ENCODE data around the gene SUV39H2.
"Not testable (repeated sequence)": the region's sequence is repeated elsewhere in the genome, so short reads cannot be mapped to it uniquely, and the experiment has no call there.

Gene SUV39H2

GRCh38 chr10:14904864-14905263, 26.2 kb downstream of the SUV39H2 start:
- H2AFZ ChIP-seq (ENCODE audit: low read length) = no peak overlapping the region
- no peaks in the 10 kb centered on the region for H3K9me2 ChIP-seq (replicated peaks; ENCODE audit: low read depth, low read length)
- TF ChIP-seq EZH2phosphoT487 (IDR thresholded peaks at IDR 0.05; ENCODE audit: borderline replicate concordance) (no peak), CTCF (conservative IDR thresholded peaks at IDR 0.05; ENCODE audit: low read length) (no peak)
- 0 out of 2 replicates have a peak, but pooled peaks cover 8% of the 10 kb centered on the region for H3K79me2 ChIP-seq (ENCODE audit: insufficient read depth, low read length)
- no peaks in the 10 kb centered on the region for H3K9me3 ChIP-seq (ENCODE audit: insufficient read depth, low read depth, low read length)
- H3K36me3 ChIP-seq (ENCODE audit: insufficient read depth, low read length) = peaks cover 94% of the 10 kb centered on the region
- peaks cover 9% of the 10 kb centered on the region for H4K20me1 ChIP-seq (ENCODE audit: insufficient read depth, low read length, poor library complexity, severe bottlenecking)
- H3K4me1 ChIP-seq (ENCODE audit: insufficient read depth, low read length, poor library complexity, severe bottlenecking) = no peaks in the 10 kb centered on the region
- H3K27me3 ChIP-seq (ENCODE audit: insufficient read depth, low read length, poor library complexity, severe bottlenecking) = no peaks in the 10 kb centered on the region
- no peak overlapping the region for H3K4me3 ChIP-seq (ENCODE audit: low read length, poor library complexity, severe bottlenecking)
- H3K9ac ChIP-seq (ENCODE audit: low read depth, low read length, poor library complexity, severe bottlenecking) = no peak overlapping the region
- H3F3A ChIP-seq (ENCODE audit: low read depth) = no peaks in the 10 kb centered on the region
- no peak overlapping the region for H3K4me2 ChIP-seq (ENCODE audit: low read depth, low read length, poor library complexity, severe bottlenecking)

GRCh38 chr10:14905890-14906289, 27.2 kb downstream of the SUV39H2 start:
- no peak overlapping the region for H2AFZ ChIP-seq (ENCODE audit: low read length)
- peaks cover 94% of the 10 kb centered on the region for H3K36me3 ChIP-seq (ENCODE audit: insufficient read depth, low read length)
- TF ChIP-seq CTCF (conservative IDR thresholded peaks at IDR 0.05; ENCODE audit: low read length) (no peak), EZH2phosphoT487 (IDR thresholded peaks at IDR 0.05; ENCODE audit: borderline replicate concordance) (no peak)
- H3K9me2 ChIP-seq (replicated peaks; ENCODE audit: low read depth, low read length) = no peaks in the 10 kb centered on the region
- H3K79me2 ChIP-seq (ENCODE audit: insufficient read depth, low read length) = 0 out of 2 replicates have a peak, but pooled peaks cover under 1% of the 10 kb centered on the region
- H3K4me3 ChIP-seq (ENCODE audit: low read length, poor library complexity, severe bottlenecking) = no peak overlapping the region
- no peaks in the 10 kb centered on the region for H3K4me1 ChIP-seq (ENCODE audit: insufficient read depth, low read length, poor library complexity, severe bottlenecking)
- no peaks in the 10 kb centered on the region for H3F3A ChIP-seq (ENCODE audit: low read depth)
- H3K9ac ChIP-seq (ENCODE audit: low read depth, low read length, poor library complexity, severe bottlenecking) = no peak overlapping the region
- no peaks in the 10 kb centered on the region for H3K9me3 ChIP-seq (ENCODE audit: insufficient read depth, low read depth, low read length)
- no peaks in the 10 kb centered on the region for H3K27me3 ChIP-seq (ENCODE audit: insufficient read depth, low read length, poor library complexity, severe bottlenecking)
- no peak overlapping the region for H3K4me2 ChIP-seq (ENCODE audit: low read depth, low read length, poor library complexity, severe bottlenecking)
- H4K20me1 ChIP-seq (ENCODE audit: insufficient read depth, low read length, poor library complexity, severe bottlenecking) = peaks cover 9% of the 10 kb centered on the region

GRCh38 chr10:14906765-14907164, 28.1 kb downstream of the SUV39H2 start:
- TF ChIP-seq CTCF (conservative IDR thresholded peaks at IDR 0.05; ENCODE audit: low read length) (no peak), EZH2phosphoT487 (IDR thresholded peaks at IDR 0.05; ENCODE audit: borderline replicate concordance) (no peak)
- Histone ChIP-seq H4K20me1 (ENCODE audit: insufficient read depth, low read length, poor library complexity, severe bottlenecking) (peaks cover 9% of the 10 kb centered on the region), H3K4me1 (ENCODE audit: insufficient read depth, low read length, poor library complexity, severe bottlenecking) (no peaks in the 10 kb centered on the region), H3F3A (ENCODE audit: low read depth) (no peaks in the 10 kb centered on the region), H3K9me3 (ENCODE audit: insufficient read depth, low read depth, low read length) (no peaks in the 10 kb centered on the region), H3K4me3 (ENCODE audit: low read length, poor library complexity, severe bottlenecking) (no peak overlapping the region), H2AFZ (ENCODE audit: low read length) (no peak overlapping the region), H3K9ac (ENCODE audit: low read depth, low read length, poor library complexity, severe bottlenecking) (no peak overlapping the region), H3K4me2 (ENCODE audit: low read depth, low read length, poor library complexity, severe bottlenecking) (no peak overlapping the region), H3K9me2 (replicated peaks; ENCODE audit: low read depth, low read length) (no peaks in the 10 kb centered on the region), H3K36me3 (ENCODE audit: insufficient read depth, low read length) (peaks cover 94% of the 10 kb centered on the region), H3K27me3 (ENCODE audit: insufficient read depth, low read length, poor library complexity, severe bottlenecking) (no peaks in the 10 kb centered on the region), H3K79me2 (ENCODE audit: insufficient read depth, low read length) (no peaks in the 10 kb centered on the region)

- H3K27me3 ChIP-seq (ENCODE audit: insufficient read depth, low read length, poor library complexity, severe bottlenecking); H2AFZ ChIP-seq (ENCODE audit: low read length); H3K9ac ChIP-seq (ENCODE audit: low read depth, low read length, poor library complexity, severe bottlenecking); H4K20me1 ChIP-seq (ENCODE audit: insufficient read depth, low read length, poor library complexity, severe bottlenecking); H3K79me2 ChIP-seq (ENCODE audit: insufficient read depth, low read length); H3F3A ChIP-seq (ENCODE audit: low read depth); H3K9me2 ChIP-seq (replicated peaks; ENCODE audit: low read depth, low read length); H3K4me3 ChIP-seq (ENCODE audit: low read length, poor library complexity, severe bottlenecking); H3K9me3 ChIP-seq (ENCODE audit: insufficient read depth, low read depth, low read length); H3K4me1 ChIP-seq (ENCODE audit: insufficient read depth, low read length, poor library complexity, severe bottlenecking); H3K4me2 ChIP-seq (ENCODE audit: low read depth, low read length, poor library complexity, severe bottlenecking): not testable (repeated sequence)
- H3K36me3 ChIP-seq (ENCODE audit: insufficient read depth, low read length) = peaks cover 89% of the 10 kb centered on the region
Measured at GRCh38 chr10:14907591-14907990, 28.9 kb downstream of the SUV39H2 start.
